ENCODE data around the gene PYGM. TPM values are rescaled to one million over a fixed set of nuclear protein-coding genes. Genes with fewer than 3 reads are reported as not detected.

PYGM gene
- total RNA-seq, 1 donor, result 4.6 TPM

- peak in 2 of 3 donors; percentile 33 for DNase-seq (ENCODE audit: low read depth in 2 of 3, low spot score in 2 of 3)
Observed at GRCh38 chr11:64742087-64742888, 17.5 kb downstream of the PYGM start.

GRCh38 chr11:64741375-64742086 is 18.2 kb downstream of the PYGM start:
- DNase-seq (ENCODE audit: low read depth in 2 of 3, low spot score in 2 of 3), result no peak

GRCh38 chr11:64739871-64740270 is 19.9 kb downstream of the PYGM start:
- no peak for DNase-seq (ENCODE audit: low read depth in 2 of 3, low spot score in 2 of 3)

GRCh38 chr11:64736654-64737053 is 23.1 kb downstream of the PYGM start:
- DNase-seq (ENCODE audit: low read depth in 2 of 3, low spot score in 2 of 3), result no peak

GRCh38 chr11:64735725-64736259 is 24.0 kb downstream of the PYGM start:
- DNase-seq (ENCODE audit: low read depth in 2 of 3, low spot score in 2 of 3), result no peak

GRCh38 chr11:64734811-64735724 is 24.7 kb downstream of the PYGM start:
- no peak for DNase-seq (ENCODE audit: low read depth in 2 of 3, low spot score in 2 of 3)

GRCh38 chr11:64731601-64732000 is 28.2 kb downstream of the PYGM start:
- no peak for DNase-seq (ENCODE audit: low read depth in 2 of 3, low spot score in 2 of 3)

- DNase-seq (ENCODE audit: low read depth in 2 of 3, low spot score in 2 of 3), result no peak
Observed at GRCh38 chr11:64729851-64730382, 29.9 kb downstream of the PYGM start.

GRCh38 chr11:64728757-64729365 is 30.9 kb downstream of the PYGM start:
- DNase-seq (ENCODE audit: low read depth in 2 of 3, low spot score in 2 of 3), result no peak

GRCh38 chr11:64726867-64727530 is 32.8 kb downstream of the PYGM start:
- no peak for DNase-seq (ENCODE audit: low read depth in 2 of 3, low spot score in 2 of 3)

GRCh38 chr11:64726211-64726641 is 33.5 kb downstream of the PYGM start:
- no peak for DNase-seq (ENCODE audit: low read depth in 2 of 3, low spot score in 2 of 3)

- DNase-seq (ENCODE audit: low read depth in 2 of 3, low spot score in 2 of 3), result no peak
Observed at GRCh38 chr11:64724863-64725532, 34.8 kb downstream of the PYGM start.

- DNase-seq (ENCODE audit: low read depth in 2 of 3, low spot score in 2 of 3), result no peak
Observed at GRCh38 chr11:64723907-64724862, 35.6 kb downstream of the PYGM start.

- peak; percentile 65 to 78 (median 67) for DNase-seq (ENCODE audit: low read depth in 2 of 3, low spot score in 2 of 3)
Observed at GRCh38 chr11:64723117-64723906, 36.5 kb downstream of the PYGM start, which contains the start of gene NRXN2. NRXN2 (minus strand) TSS chr11:64723197; CDS start chr11:64713699, 9,498 bp downstream.

- no peak for DNase-seq (ENCODE audit: low read depth in 2 of 3, low spot score in 2 of 3)
Observed at GRCh38 chr11:64722141-64723065, 37.4 kb downstream of the PYGM start.

GRCh38 chr11:64721359-64721699 is 38.4 kb downstream of the PYGM start:
- no peak for DNase-seq (ENCODE audit: low read depth in 2 of 3, low spot score in 2 of 3)

All from hematopoietic multipotent progenitor cell (in vitro differentiated cells).